ENCODE data around the gene MKNK1. TPM values are rescaled to one million over a fixed set of nuclear protein-coding genes. Genes with fewer than 3 reads are reported as not detected.
A peak's percentile ranks its signal among the peaks of the same experiment; 100 is the strongest.

The MKNK1 gene
- total RNA-seq, 1 donor from 2014 or later: 77.6 TPM

GRCh38 chr1:46635205-46635604 lies 31.1 kb upstream of the MKNK1 start:
- no peak overlapping the region for H3K4me3 ChIP-seq
- H3K36me3 ChIP-seq: peaks cover 67% of the 10 kb centered on the region
- intact Hi-C loops (cut with DNase I): no loop called here
- H3K27me3 ChIP-seq (ENCODE audit: low read depth): no peaks in the 10 kb centered on the region
- DNase-seq: no peak
- no peak overlapping the region for H3K27ac ChIP-seq
- no peaks in the 10 kb centered on the region for H3K9me3 ChIP-seq
- H3K4me1 ChIP-seq: no peaks in the 10 kb centered on the region
- TF ChIP-seq, protein P1, sequence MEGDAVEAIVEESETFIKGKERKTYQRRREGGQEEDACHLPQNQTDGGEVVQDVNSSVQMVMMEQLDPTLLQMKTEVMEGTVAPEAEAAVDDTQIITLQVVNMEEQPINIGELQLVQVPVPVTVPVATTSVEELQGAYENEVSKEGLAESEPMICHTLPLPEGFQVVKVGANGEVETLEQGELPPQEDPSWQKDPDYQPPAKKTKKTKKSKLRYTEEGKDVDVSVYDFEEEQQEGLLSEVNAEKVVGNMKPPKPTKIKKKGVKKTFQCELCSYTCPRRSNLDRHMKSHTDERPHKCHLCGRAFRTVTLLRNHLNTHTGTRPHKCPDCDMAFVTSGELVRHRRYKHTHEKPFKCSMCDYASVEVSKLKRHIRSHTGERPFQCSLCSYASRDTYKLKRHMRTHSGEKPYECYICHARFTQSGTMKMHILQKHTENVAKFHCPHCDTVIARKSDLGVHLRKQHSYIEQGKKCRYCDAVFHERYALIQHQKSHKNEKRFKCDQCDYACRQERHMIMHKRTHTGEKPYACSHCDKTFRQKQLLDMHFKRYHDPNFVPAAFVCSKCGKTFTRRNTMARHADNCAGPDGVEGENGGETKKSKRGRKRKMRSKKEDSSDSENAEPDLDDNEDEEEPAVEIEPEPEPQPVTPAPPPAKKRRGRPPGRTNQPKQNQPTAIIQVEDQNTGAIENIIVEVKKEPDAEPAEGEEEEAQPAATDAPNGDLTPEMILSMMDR (IDR thresholded peaks at IDR 0.05): no peak
- no peak for ATAC-seq

- TF ChIP-seq, protein P1 (IDR thresholded peaks at IDR 0.05): no peak
- Histone ChIP-seq H3K27ac (no peak overlapping the region), H3K4me1 (no peaks in the 10 kb centered on the region), H3K4me3 (no peak overlapping the region), H3K36me3 (peaks cover 61% of the 10 kb centered on the region), H3K9me3 (no peaks in the 10 kb centered on the region), H3K27me3 (ENCODE audit: low read depth) (no peaks in the 10 kb centered on the region)
- intact Hi-C loops (cut with DNase I): no loop called here
- ATAC-seq (no peak), DNase-seq (no peak)
These were observed 26.7 kb upstream of the MKNK1 start for GRCh38 chr1:46630719-46631118.

DNA sequence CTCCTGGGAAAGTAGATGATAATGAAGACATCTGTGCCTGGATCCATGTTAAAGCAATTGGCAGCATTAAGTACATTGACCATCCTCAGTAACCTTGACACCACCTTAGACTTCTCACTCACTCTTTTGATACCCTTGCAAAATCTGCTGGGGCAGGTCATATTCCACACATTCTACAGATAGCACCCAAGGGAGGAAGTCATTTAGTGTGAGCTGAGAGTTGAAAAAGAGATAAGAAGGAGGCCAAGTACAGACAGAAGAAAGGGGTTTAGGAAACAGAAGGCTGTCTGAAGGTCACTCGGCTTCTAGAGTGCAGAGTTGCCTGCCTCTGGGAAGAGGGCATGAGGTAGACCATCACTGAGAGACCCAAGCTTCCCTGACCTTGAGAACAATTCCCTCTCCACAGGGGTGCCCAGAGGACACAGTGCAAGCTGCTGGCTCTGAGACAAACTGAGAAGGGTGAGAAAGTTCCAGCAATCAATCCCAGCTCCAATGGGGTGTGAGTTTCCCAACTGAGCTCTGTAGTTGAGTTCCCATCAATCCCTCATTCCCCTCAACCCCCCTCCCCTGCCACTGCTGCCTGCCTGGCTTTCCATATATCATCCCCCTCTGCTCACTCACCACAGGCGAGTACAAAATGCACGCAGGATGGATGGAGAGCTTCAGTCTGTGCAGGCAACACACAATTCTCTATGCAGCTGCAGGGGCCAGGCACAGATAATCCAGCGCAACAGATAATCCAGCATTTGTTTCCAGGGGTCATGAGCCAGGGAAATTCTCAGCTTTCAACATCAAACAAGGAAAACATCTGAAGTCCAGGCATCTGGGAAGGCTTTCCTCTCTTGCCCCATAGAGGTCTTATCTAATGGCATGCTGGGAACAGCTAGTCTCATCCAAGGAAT lies 19.9 kb upstream of the MKNK1 start:
- ATAC-seq (no peak), DNase-seq (no peak)
- Histone ChIP-seq H3K36me3 (no peaks in the 10 kb centered on the region), H3K4me3 (no peak overlapping the region), H3K27ac (no peak overlapping the region), H3K4me1 (no peaks in the 10 kb centered on the region), H3K9me3 (no peaks in the 10 kb centered on the region), H3K27me3 (ENCODE audit: low read depth) (no peaks in the 10 kb centered on the region)
- TF ChIP-seq, protein P1 (IDR thresholded peaks at IDR 0.05): no peak
- intact Hi-C loops (cut with DNase I): no loop called here

DNA sequence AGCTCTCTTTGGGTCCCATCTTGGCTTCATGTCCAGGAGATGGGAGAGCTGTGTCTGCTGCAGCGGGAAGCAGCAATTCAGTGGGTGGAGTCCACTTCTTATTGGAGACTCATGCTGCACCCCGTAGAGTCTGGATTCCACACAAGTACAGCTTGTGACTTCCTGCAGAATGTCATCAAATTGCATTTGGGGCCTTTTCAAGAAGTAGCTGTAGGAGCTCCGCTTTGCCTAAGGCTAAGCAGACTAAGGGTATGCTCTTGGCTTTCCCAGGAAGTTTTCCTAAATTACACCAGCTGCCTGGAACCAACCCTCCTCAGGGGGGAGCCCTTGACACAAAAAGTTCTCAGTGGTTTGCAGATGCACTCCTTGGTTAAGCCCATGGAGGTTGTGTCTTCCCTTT lies 18.3 kb upstream of the MKNK1 start:
- H3K27me3 ChIP-seq (ENCODE audit: low read depth): no peaks in the 10 kb centered on the region
- intact Hi-C loops (cut with DNase I): no loop called here
- DNase-seq: no peak
- H3K36me3 ChIP-seq: no peaks in the 10 kb centered on the region
- TF ChIP-seq, protein P1 (IDR thresholded peaks at IDR 0.05): peak; percentile 40
- no peak overlapping the region for H3K27ac ChIP-seq
- ATAC-seq: peak; percentile 48 to 64
- peaks cover 4% of the 10 kb centered on the region for H3K4me1 ChIP-seq
- no peak overlapping the region for H3K4me3 ChIP-seq
- H3K9me3 ChIP-seq: no peaks in the 10 kb centered on the region

DNA sequence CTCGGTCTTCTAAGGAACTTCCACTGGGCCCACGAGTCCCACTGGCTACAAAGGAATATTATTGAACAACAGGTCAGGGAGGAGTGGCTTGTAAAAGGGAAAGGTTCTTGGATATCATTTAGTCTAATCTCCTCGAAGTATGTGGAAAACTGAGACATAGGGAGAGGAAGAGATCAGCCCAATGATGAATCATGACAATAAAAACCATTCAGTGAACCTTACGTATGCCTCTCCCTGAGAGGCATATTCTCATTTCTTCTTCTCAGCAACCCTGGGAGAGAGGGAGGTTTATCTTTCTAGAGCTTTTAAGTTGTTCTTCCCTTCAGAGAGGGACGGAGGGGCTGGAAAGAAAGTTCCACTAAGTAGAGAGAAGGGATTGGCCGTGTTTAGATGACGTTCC lies 17.9 kb upstream of the MKNK1 start:
- no peak for DNase-seq
- H3K4me3 ChIP-seq: no peak overlapping the region
- ATAC-seq: no peak
- no peaks in the 10 kb centered on the region for H3K27me3 ChIP-seq (ENCODE audit: low read depth)
- intact Hi-C loops (cut with DNase I): no loop called here
- peaks cover 8% of the 10 kb centered on the region for H3K4me1 ChIP-seq
- no peak overlapping the region for H3K27ac ChIP-seq
- TF ChIP-seq, protein P1 (IDR thresholded peaks at IDR 0.05): no peak
- no peaks in the 10 kb centered on the region for H3K36me3 ChIP-seq
- no peaks in the 10 kb centered on the region for H3K9me3 ChIP-seq
